ENCODE data around the gene SARDH.

GRCh38 chr9:133640160-133640559, 98.0 kb downstream of the SARDH start:
- TF ChIP-seq CTCF (IDR thresholded peaks at IDR 0.05) (no peak), POLR2A (IDR thresholded peaks at IDR 0.05) (no peak)
